ENCODE results near the gene ATL1. TPM values are rescaled to one million over a fixed set of nuclear protein-coding genes. Genes with fewer than 3 reads are reported as not detected.
"Not testable (repeated sequence)": the region's sequence is repeated elsewhere in the genome, so short reads cannot be mapped to it uniquely, and the experiment has no call there.

ATL1 gene
- total and polyA plus RNA-seq, 2 donors: 1.5 to 2.6 TPM

DNA sequence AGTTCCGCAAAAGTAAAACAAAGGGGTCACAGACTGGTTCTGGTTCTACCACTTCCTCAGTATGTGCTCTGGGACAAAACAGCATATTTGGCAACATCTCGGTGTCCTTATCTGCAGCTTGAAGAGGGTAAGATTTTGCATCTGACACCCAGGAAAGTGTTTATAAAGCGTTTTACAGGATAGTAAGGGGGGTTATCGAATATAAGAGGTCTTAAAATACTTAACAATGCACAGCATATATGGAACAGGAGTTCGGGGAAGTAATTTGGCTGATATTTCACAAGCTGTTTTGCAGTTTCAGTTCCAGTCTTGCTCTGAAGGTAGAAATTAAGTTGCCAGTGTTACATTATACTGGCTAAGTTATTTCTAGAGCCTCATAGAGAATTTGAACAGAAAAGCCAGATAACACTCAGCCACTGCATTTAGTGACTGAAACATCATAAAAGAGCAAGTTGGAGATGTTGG lies 26.7 kb upstream of the ATL1 start:
- Histone ChIP-seq H3K36me3 (ENCODE audit: control insufficient read depth in 2 of 2, insufficient read depth in 2 of 2, low read length in 1 of 2) (no peaks in the 10 kb centered on the region), H3K9me3 (ENCODE audit: control insufficient read depth in 2 of 2, insufficient read depth in 1 of 2, low read length in 1 of 2) (peaks cover 0 to 4% of the 10 kb centered on the region in 2 donors), H3K27ac (ENCODE audit: low read depth in 1 of 2, low read length in 1 of 2) (no peak overlapping the region), H3K27me3 (ENCODE audit: control insufficient read depth in 2 of 2, insufficient read depth in 1 of 2, low read length in 1 of 2) (no peaks in the 10 kb centered on the region), H3K4me1 (ENCODE audit: control insufficient read depth in 2 of 2, insufficient read depth in 2 of 2, low read length in 2 of 2) (peaks cover 4 to 13% of the 10 kb centered on the region in 2 donors), H3K4me3 (ENCODE audit: low read length in 2 of 2) (peak overlapping the region; percentile 77 to 83)
- WGBS: 23% methylated on average over 5 of the region's 5 CpGs
- no peak for DNase-seq (ENCODE audit: low read depth in 6 of 9, low spot score in 9 of 9)

DNA sequence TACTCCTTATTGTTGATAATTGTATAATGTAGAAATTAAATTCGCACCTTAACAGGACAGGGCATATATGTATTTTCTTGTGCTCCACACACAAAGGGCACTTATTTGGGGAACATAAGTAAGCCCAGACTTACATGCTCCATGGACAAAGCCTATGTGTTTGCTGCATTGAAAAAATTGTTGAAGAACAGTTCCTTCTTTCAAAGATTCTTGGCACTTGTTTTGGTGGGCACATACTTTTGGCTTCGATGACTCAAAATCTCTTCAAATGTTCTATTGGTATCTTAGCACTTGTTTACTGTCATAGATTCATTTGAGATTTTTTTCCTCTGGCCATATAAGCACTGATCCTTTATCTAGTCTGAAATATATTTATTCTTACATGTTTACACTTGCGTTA lies 26.1 kb upstream of the ATL1 start:
- WGBS: 96% methylated on average over 3 of the region's 3 CpGs
- Histone ChIP-seq H3K27me3 (ENCODE audit: control insufficient read depth in 2 of 2, insufficient read depth in 1 of 2, low read length in 1 of 2) (no peaks in the 10 kb centered on the region), H3K27ac (ENCODE audit: low read depth in 1 of 2, low read length in 1 of 2) (no peak overlapping the region)

GRCh38 chr14:50534416-50534815 lies 25.5 kb upstream of the ATL1 start:
- DNase-seq (ENCODE audit: low read depth in 6 of 9, low spot score in 9 of 9): no peak
- H3K27me3 ChIP-seq (ENCODE audit: control insufficient read depth in 2 of 2, insufficient read depth in 1 of 2, low read length in 1 of 2): no peaks in the 10 kb centered on the region
- H3K9me3 ChIP-seq (ENCODE audit: control insufficient read depth in 2 of 2, insufficient read depth in 1 of 2, low read length in 1 of 2): peaks cover 0 to 4% of the 10 kb centered on the region in 2 donors
- H3K27ac ChIP-seq (ENCODE audit: low read depth in 1 of 2, low read length in 1 of 2): no peak overlapping the region
- peaks cover 4 to 13% of the 10 kb centered on the region in 2 donors for H3K4me1 ChIP-seq (ENCODE audit: control insufficient read depth in 2 of 2, insufficient read depth in 2 of 2, low read length in 2 of 2)
- 97% methylated on average over 3 of the region's 3 CpGs for WGBS
- no peak overlapping the region for H3K4me3 ChIP-seq (ENCODE audit: low read length in 2 of 2)
- H3K36me3 ChIP-seq (ENCODE audit: control insufficient read depth in 2 of 2, insufficient read depth in 2 of 2, low read length in 1 of 2): no peaks in the 10 kb centered on the region

More for the DNA sequence above, 26.1 kb upstream of the ATL1 start:
- Histone ChIP-seq H3K36me3 (ENCODE audit: control insufficient read depth in 2 of 2, insufficient read depth in 2 of 2, low read length in 1 of 2) (no peaks in the 10 kb centered on the region), H3K4me1 (ENCODE audit: control insufficient read depth in 2 of 2, insufficient read depth in 2 of 2, low read length in 2 of 2) (peaks cover 4 to 13% of the 10 kb centered on the region in 2 donors), H3K9me3 (ENCODE audit: control insufficient read depth in 2 of 2, insufficient read depth in 1 of 2, low read length in 1 of 2) (peaks cover 0 to 4% of the 10 kb centered on the region in 2 donors), H3K4me3 (ENCODE audit: low read length in 2 of 2) (no peak overlapping the region)
- no peak for DNase-seq (ENCODE audit: low read depth in 6 of 9, low spot score in 9 of 9)

GRCh38 chr14:50534997-50535396 lies 24.9 kb upstream of the ATL1 start:
- no peak overlapping the region for H3K27ac ChIP-seq (ENCODE audit: low read depth in 1 of 2, low read length in 1 of 2)
- peaks cover 0 to 4% of the 10 kb centered on the region in 2 donors for H3K9me3 ChIP-seq (ENCODE audit: control insufficient read depth in 2 of 2, insufficient read depth in 1 of 2, low read length in 1 of 2)
- no peaks in the 10 kb centered on the region for H3K36me3 ChIP-seq (ENCODE audit: control insufficient read depth in 2 of 2, insufficient read depth in 2 of 2, low read length in 1 of 2)
- H3K4me1 ChIP-seq (ENCODE audit: control insufficient read depth in 2 of 2, insufficient read depth in 2 of 2, low read length in 2 of 2): peaks cover 4 to 8% of the 10 kb centered on the region in 2 donors
- H3K4me3 ChIP-seq (ENCODE audit: low read length in 2 of 2): no peak overlapping the region
- DNase-seq (ENCODE audit: low read depth in 6 of 9, low spot score in 9 of 9): no peak
- 53% methylated on average over 1 of the region's 1 CpG for WGBS
- H3K27me3 ChIP-seq (ENCODE audit: control insufficient read depth in 2 of 2, insufficient read depth in 1 of 2, low read length in 1 of 2): no peaks in the 10 kb centered on the region

DNA sequence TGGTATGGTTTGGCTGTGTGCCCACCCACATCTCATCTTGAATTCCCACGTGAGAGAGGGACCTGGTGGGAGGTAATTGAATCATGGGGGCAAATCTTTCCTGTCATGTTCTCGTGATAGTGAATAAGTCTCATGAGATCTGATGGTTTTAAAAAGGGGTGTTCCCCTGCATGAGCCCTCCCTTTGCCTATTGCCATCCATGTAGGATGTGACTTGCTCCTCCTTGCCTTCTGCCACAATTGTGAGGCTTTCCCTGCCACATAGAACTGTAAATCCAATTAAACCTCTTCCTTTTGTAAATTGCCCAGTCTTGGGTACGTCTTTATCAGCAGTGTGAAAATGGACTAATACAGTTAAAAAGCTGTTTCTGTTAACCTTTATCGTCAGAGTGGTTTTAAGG lies 21.9 kb upstream of the ATL1 start:
- not testable (repeated sequence) for H3K9me3 ChIP-seq (ENCODE audit: control insufficient read depth in 2 of 2, insufficient read depth in 1 of 2, low read length in 1 of 2); DNase-seq (ENCODE audit: low read depth in 6 of 9, low spot score in 9 of 9); H3K4me1 ChIP-seq (ENCODE audit: control insufficient read depth in 2 of 2, insufficient read depth in 2 of 2, low read length in 2 of 2); H3K4me3 ChIP-seq (ENCODE audit: low read length in 2 of 2); H3K36me3 ChIP-seq (ENCODE audit: control insufficient read depth in 2 of 2, insufficient read depth in 2 of 2, low read length in 1 of 2); H3K27ac ChIP-seq (ENCODE audit: low read depth in 1 of 2, low read length in 1 of 2); H3K27me3 ChIP-seq (ENCODE audit: control insufficient read depth in 2 of 2, insufficient read depth in 1 of 2, low read length in 1 of 2)
- WGBS: 69% methylated on average over 4 of the region's 4 CpGs

DNA sequence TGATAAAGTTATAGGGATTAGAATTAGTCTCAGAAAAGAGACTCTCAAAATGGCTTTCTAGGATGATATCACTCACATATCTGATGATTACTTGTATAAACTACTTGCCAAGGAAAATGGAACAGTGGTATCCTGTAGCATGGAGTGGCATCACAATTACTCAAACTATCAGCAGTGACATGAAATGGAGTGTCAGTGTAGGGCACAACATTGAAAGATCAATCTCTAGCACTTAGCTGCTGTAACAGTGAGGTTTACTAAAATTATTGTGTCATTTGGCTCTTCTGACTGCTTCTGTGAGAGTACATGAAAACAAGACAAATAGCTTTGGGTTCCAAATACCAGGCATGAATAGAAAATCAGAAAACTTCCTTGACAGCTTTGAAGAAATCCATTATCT lies 20.9 kb upstream of the ATL1 start:
- Histone ChIP-seq H3K4me1 (ENCODE audit: control insufficient read depth in 2 of 2, insufficient read depth in 2 of 2, low read length in 2 of 2) (no peaks in the 10 kb centered on the region), H3K4me3 (ENCODE audit: low read length in 2 of 2) (no peak overlapping the region), H3K36me3 (ENCODE audit: control insufficient read depth in 2 of 2, insufficient read depth in 2 of 2, low read length in 1 of 2) (no peaks in the 10 kb centered on the region), H3K27me3 (ENCODE audit: control insufficient read depth in 2 of 2, insufficient read depth in 1 of 2, low read length in 1 of 2) (no peaks in the 10 kb centered on the region), H3K9me3 (ENCODE audit: control insufficient read depth in 2 of 2, insufficient read depth in 1 of 2, low read length in 1 of 2) (no peaks in the 10 kb centered on the region), H3K27ac (ENCODE audit: low read depth in 1 of 2, low read length in 1 of 2) (no peak overlapping the region)
- DNase-seq (ENCODE audit: low read depth in 6 of 9, low spot score in 9 of 9): no peak

- H3K4me1 ChIP-seq (ENCODE audit: control insufficient read depth in 2 of 2, insufficient read depth in 2 of 2, low read length in 2 of 2): no peaks in the 10 kb centered on the region
- no peaks in the 10 kb centered on the region for H3K9me3 ChIP-seq (ENCODE audit: control insufficient read depth in 2 of 2, insufficient read depth in 1 of 2, low read length in 1 of 2)
- no peaks in the 10 kb centered on the region for H3K36me3 ChIP-seq (ENCODE audit: control insufficient read depth in 2 of 2, insufficient read depth in 2 of 2, low read length in 1 of 2)
- H3K27me3 ChIP-seq (ENCODE audit: control insufficient read depth in 2 of 2, insufficient read depth in 1 of 2, low read length in 1 of 2): no peaks in the 10 kb centered on the region
- no peak overlapping the region for H3K27ac ChIP-seq (ENCODE audit: low read depth in 1 of 2, low read length in 1 of 2)
- 55% methylated on average over 1 of the region's 1 CpG for WGBS
- no peak for DNase-seq (ENCODE audit: low read depth in 6 of 9, low spot score in 9 of 9)
- no peak overlapping the region for H3K4me3 ChIP-seq (ENCODE audit: low read length in 2 of 2)
Measured at GRCh38 chr14:50541159-50541567, 18.8 kb upstream of the ATL1 start.

GRCh38 chr14:50542941-50543418 lies 17.0 kb upstream of the ATL1 start:
- WGBS: 17% methylated on average over 2 of the region's 2 CpGs

GRCh38 chr14:50544911-50545310 lies 15.0 kb upstream of the ATL1 start:
- WGBS: 97% methylated on average over 3 of the region's 3 CpGs
- no peak overlapping the region for H3K27ac ChIP-seq (ENCODE audit: low read depth in 1 of 2, low read length in 1 of 2)
- no peak overlapping the region for H3K4me3 ChIP-seq (ENCODE audit: low read length in 2 of 2)
- H3K4me1 ChIP-seq (ENCODE audit: control insufficient read depth in 2 of 2, insufficient read depth in 2 of 2, low read length in 2 of 2): no peaks in the 10 kb centered on the region
- DNase-seq (ENCODE audit: low read depth in 6 of 9, low spot score in 9 of 9): no peak
- no peaks in the 10 kb centered on the region for H3K9me3 ChIP-seq (ENCODE audit: control insufficient read depth in 2 of 2, insufficient read depth in 1 of 2, low read length in 1 of 2)
- H3K36me3 ChIP-seq (ENCODE audit: control insufficient read depth in 2 of 2, insufficient read depth in 2 of 2, low read length in 1 of 2): no peaks in the 10 kb centered on the region
- no peaks in the 10 kb centered on the region for H3K27me3 ChIP-seq (ENCODE audit: control insufficient read depth in 2 of 2, insufficient read depth in 1 of 2, low read length in 1 of 2)

More at GRCh38 chr14:50542941-50543418, 17.0 kb upstream of the ATL1 start:
- no peaks in the 10 kb centered on the region for H3K4me1 ChIP-seq (ENCODE audit: control insufficient read depth in 2 of 2, insufficient read depth in 2 of 2, low read length in 2 of 2)
- no peaks in the 10 kb centered on the region for H3K9me3 ChIP-seq (ENCODE audit: control insufficient read depth in 2 of 2, insufficient read depth in 1 of 2, low read length in 1 of 2)
- no peak overlapping the region for H3K4me3 ChIP-seq (ENCODE audit: low read length in 2 of 2)
- no peak overlapping the region for H3K27ac ChIP-seq (ENCODE audit: low read depth in 1 of 2, low read length in 1 of 2)
- H3K27me3 ChIP-seq (ENCODE audit: control insufficient read depth in 2 of 2, insufficient read depth in 1 of 2, low read length in 1 of 2): no peaks in the 10 kb centered on the region
- H3K36me3 ChIP-seq (ENCODE audit: control insufficient read depth in 2 of 2, insufficient read depth in 2 of 2, low read length in 1 of 2): no peaks in the 10 kb centered on the region
- DNase-seq (ENCODE audit: low read depth in 6 of 9, low spot score in 9 of 9): peak in 6 of 9 donors; percentile 43 to 79 (median 54)
